Thyroid gland (tissue), 4 donors: ENCODE results near the gene PTDSS2.

Experiments
- POLR2A ChIP-seq, 2 donors: fragments of 450-650 bp; IDR thresholded peaks; one replicate each; pipeline ENCODE4 v1.6.1; 2017; ENCODE audit warnings: antibody characterized with exemption in 2 of 2, mild to moderate bottlenecking in 2 of 2, moderate library complexity in 1 of 2
- TF ChIP-seq, protein P1 (sequence below), 6 experiments: fragments of 200-600 bp in 3 of 6; fragments of 450-650 bp in 3 of 6; sonication (generic) in 3 of 6; IDR thresholded peaks; one replicate each; pipeline ENCODE4 v1.5.1; 2016 to 2019; ENCODE audit warnings: antibody characterized with exemption in 6 of 6, mild to moderate bottlenecking in 2 of 6, inconsistent platforms in 1 of 6, moderate library complexity in 1 of 6

GRCh38 chr11:538431-539051, 88.5 kb downstream of the PTDSS2 start:
- TF ChIP-seq, protein P1, sequence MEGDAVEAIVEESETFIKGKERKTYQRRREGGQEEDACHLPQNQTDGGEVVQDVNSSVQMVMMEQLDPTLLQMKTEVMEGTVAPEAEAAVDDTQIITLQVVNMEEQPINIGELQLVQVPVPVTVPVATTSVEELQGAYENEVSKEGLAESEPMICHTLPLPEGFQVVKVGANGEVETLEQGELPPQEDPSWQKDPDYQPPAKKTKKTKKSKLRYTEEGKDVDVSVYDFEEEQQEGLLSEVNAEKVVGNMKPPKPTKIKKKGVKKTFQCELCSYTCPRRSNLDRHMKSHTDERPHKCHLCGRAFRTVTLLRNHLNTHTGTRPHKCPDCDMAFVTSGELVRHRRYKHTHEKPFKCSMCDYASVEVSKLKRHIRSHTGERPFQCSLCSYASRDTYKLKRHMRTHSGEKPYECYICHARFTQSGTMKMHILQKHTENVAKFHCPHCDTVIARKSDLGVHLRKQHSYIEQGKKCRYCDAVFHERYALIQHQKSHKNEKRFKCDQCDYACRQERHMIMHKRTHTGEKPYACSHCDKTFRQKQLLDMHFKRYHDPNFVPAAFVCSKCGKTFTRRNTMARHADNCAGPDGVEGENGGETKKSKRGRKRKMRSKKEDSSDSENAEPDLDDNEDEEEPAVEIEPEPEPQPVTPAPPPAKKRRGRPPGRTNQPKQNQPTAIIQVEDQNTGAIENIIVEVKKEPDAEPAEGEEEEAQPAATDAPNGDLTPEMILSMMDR (IDR thresholded peaks at IDR 0.05), result no peak
- no peak for TF ChIP-seq POLR2A (IDR thresholded peaks at IDR 0.05)
